ENCODE results near the gene SYT17.

The SYT17 gene

DNA sequence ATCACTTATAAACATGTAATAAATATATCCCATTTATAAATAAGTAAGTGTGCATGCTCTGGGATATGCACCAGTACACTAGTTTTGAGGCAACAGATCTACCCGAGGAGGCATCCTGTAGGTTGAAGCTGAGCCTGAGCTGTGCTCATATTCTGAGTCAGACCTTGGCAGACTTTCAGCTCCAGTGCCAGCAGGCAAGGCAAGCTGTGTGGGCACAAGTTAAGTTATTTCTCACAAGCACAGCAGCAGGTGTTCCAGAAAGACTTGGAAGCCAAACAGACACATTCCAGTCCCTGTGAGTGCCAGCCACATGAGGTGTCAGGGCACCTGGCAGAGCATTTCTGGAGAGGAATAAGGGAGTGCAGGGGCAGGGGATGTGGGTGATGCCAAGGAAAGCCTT is 116.2 kb downstream of the SYT17 start:
- in situ Hi-C loops (cut with HindIII; ENCODE audit: low pct_ligation_motif_present, low pct_unique_long_range_greater_than_20kb, low sequenced_read_pairs) = no loop called here

GRCh38 chr16:19285431-19285830 is 117.4 kb downstream of the SYT17 start, which contains the start of gene CLEC19A:
Gene CLEC19A (plus strand): TSS chr16:19285731. CDS start chr16:19285852, 121 bp downstream.
- no peak for DNase-seq
- in situ Hi-C loops (cut with HindIII; ENCODE audit: low pct_ligation_motif_present, low pct_unique_long_range_greater_than_20kb, low sequenced_read_pairs) = no loop called here

More for the DNA sequence above, 116.2 kb downstream of the SYT17 start:
- peak; percentile 98 for DNase-seq

DNA sequence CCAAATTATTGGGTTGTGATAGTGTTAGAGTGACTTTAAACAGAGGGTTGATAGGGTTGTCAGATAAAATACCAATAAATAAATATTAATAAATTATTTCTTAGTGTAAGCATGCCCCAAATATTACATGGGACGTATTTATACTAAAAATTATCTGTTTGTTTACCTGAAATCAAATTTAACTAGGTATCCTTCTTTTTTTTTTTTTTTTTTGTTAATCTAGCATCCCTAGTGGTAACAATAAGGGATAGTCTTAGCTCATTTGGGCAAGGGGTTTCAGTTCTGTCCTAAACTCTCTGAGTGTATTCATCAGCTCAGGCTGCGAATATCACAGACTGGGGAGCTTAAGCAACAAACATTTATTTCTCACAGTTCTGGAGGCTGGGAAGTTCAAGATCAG is 118.8 kb downstream of the SYT17 start:
- in situ Hi-C loops (cut with HindIII; ENCODE audit: low pct_ligation_motif_present, low pct_unique_long_range_greater_than_20kb, low sequenced_read_pairs) = no loop called here

DNA sequence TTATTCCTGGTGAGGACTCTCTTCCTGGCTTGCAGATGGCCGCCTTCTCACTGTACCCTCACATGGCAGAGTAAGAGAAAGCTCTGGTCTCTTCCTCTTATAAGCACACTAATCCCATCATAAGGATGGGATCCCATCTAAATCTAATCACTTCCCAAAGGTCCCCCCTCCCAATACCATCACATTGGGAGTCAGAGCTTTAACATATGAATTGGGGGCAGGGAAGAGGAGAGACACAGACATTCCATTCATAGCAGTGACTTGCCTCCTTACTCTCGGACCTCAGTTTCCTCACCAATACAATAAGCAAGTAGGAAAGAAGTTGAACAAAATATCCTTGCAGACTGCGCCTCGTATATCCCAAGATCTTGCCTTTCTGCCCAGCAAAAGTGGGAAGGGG is 119.2 kb downstream of the SYT17 start:
- no peak for DNase-seq
- in situ Hi-C loops (cut with HindIII; ENCODE audit: low pct_ligation_motif_present, low pct_unique_long_range_greater_than_20kb, low sequenced_read_pairs) = no loop called here

More for the DNA sequence above, 118.8 kb downstream of the SYT17 start:
- DNase-seq = no peak

DNA sequence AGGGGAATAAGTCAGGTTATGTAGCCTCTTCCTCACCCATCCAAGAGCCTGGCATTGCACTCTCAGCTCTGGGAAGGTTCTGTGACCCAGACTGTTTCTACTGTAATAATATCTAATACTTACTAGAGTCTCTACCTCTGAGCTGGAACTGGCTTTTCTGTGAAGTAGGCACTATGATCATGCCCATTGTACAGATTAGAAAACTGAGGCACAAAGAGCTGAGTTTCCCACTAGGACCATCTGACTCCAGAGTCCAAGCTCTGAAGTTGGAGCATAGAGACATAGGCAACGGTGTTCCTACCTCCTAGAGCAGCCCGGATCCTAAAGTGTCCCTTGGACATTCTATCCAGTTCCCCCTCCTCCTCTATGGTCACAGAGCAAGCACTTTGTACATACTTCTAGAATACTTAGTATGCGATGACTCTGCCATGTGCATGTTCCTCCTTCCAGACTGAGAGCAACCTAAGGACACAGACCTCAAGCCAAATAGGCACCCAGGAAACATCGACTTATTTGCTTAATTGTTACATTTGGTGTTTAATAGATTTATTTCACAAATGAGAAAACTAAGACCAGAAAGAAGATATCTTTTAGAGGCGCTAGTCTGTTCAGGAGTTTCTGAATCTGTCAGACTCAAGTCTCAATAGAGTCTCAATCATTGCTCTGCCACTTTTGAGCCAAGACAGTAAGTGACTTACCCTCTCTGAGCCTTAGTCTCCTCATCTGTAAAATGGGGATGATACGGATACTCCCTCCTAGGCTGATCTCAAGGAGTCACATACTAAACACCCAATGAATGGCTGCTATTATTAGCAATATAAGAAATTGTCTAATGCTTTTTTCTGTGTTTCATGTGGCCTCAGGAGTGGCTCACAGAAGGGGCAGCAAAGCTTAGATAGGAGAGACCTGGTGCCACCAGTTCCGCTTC is 121.1 kb downstream of the SYT17 start:
- DNase-seq = no peak
- in situ Hi-C loops (cut with HindIII; ENCODE audit: low pct_ligation_motif_present, low pct_unique_long_range_greater_than_20kb, low sequenced_read_pairs) = no loop called here

DNA sequence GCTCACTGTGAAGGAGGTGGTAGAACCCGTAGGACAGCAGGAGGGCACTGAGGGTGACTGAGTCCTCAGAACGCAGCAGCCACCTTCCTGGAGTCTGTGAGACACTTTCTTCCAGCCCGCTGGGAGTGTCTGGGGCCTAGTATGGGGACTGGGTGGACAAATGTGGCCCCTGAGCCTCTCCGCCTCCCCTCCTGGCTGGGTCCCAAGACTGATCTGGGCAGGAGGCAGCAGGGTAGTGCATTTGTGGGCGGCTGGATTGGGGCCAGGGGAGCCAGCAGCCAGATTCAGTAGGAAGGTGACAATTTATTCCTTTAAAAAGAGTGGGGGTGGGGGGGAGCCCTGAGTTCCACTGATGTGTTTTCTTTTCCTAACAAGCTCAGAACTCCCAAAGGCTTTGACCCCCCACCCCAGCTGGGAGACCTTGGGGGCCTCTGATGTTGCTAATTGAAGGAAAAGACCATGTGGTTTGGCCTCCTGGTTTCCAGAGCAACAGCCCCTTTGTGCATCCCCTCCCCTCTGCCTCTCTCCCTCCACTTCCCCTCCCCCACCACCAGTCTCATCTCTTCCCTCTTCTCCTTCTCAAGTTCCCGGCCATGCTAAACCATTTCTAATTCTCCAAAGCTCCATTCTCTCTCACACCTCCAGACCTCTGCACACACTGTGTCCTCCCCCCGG is 121.9 kb downstream of the SYT17 start:
- no peak for DNase-seq

DNA sequence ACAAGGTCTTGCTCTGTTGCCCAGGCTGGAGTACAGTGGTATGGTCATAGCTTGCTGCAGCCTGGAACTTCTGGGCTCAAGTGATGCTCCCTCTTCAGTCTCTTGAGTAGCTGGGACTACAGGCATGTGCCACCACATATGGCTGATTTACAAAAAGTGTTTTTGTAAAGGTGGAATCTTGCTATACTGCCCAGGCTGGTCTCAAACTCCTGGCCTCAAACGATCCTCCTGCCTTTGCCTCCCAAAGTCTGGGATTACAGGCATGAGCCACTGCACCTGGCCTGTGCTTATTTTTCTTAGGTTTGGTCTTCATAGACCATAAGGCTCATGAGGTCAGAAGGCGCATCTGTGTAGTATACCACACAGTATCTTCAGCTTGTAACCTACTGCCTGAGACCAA is 122.8 kb downstream of the SYT17 start:
- no peak for DNase-seq
- in situ Hi-C loops (cut with HindIII; ENCODE audit: low pct_ligation_motif_present, low pct_unique_long_range_greater_than_20kb, low sequenced_read_pairs) = no loop called here

More for the DNA sequence above, 121.9 kb downstream of the SYT17 start:
- in situ Hi-C loops (cut with HindIII; ENCODE audit: low pct_ligation_motif_present, low pct_unique_long_range_greater_than_20kb, low sequenced_read_pairs) = no loop called here

DNA sequence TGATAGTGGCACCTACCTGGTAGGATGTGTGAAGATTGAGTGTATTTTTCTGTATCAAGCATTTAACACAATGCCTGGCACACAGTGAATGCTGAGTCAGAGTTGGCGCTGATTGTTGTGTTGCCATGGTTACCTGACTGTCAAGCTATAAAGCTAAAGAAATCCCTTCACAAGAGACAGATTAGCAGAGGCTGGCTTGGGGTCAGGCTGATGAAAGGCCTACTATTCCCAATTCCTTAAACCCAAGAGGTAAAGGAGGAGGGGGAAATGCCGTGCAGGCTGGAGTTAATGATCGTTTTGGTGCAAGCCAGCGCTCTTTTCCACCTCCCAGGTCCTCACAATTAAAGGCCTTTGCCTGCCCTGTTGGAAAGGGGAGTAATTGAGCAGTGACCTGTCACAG is 123.4 kb downstream of the SYT17 start:
- peak; percentile 60 for DNase-seq
- in situ Hi-C loops (cut with HindIII; ENCODE audit: low pct_ligation_motif_present, low pct_unique_long_range_greater_than_20kb, low sequenced_read_pairs) = no loop called here

GRCh38 chr16:19292186-19292585 is 124.1 kb downstream of the SYT17 start:
- in situ Hi-C loops (cut with HindIII; ENCODE audit: low pct_ligation_motif_present, low pct_unique_long_range_greater_than_20kb, low sequenced_read_pairs) = no loop called here
- DNase-seq = no peak

DNA sequence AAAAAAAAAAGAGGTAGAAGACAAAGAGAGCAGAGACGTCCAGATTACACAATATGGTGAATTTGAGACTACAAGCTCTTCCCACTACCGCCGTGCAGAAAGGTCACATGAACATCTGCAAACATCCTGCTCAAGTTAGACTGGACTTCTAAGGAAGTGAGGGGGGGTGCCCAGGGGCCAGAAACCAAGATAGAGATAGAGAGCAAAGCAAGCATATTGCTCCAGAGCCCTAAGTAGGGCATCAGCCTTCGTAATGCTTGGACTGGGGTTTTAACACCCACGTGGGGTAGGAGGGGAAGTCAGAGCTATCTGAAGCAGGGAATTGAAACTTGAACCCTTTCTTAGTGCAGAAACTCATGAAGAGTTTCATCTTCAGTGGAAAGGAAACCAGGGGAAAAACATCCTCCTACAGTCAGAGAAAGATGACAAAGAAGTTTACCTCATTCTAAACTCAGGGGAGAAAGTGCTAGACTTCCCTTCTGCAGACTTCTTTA is 126.2 kb downstream of the SYT17 start:
- in situ Hi-C loops (cut with HindIII; ENCODE audit: low pct_ligation_motif_present, low pct_unique_long_range_greater_than_20kb, low sequenced_read_pairs) = no loop called here
- no peak for DNase-seq

DNA sequence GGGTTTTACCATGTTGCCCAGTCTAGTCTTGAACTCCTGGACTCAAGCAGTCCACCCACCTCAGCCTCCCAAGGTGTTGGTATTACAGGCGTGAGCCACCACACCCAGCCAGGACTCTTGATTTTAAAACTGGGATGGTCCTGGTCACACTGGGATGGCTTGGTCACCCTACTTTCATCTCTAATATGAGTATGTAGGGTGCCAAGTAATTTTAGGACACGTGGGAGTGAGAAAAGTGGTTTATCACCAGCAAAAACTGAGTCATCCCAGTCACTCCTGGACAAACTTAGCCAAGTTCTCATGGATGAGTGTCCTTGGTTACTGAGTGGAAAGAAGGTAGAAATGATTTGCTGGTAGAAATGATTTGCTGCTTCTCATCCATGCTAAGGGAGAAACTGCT is 127.4 kb downstream of the SYT17 start:
- in situ Hi-C loops (cut with HindIII; ENCODE audit: low pct_ligation_motif_present, low pct_unique_long_range_greater_than_20kb, low sequenced_read_pairs) = no loop called here

GRCh38 chr16:19297454-19297853 is 129.4 kb downstream of the SYT17 start:
- DNase-seq = no peak
- in situ Hi-C loops (cut with HindIII; ENCODE audit: low pct_ligation_motif_present, low pct_unique_long_range_greater_than_20kb, low sequenced_read_pairs) = no loop called here

More for the DNA sequence above, 127.4 kb downstream of the SYT17 start:
- DNase-seq = no peak

DNA sequence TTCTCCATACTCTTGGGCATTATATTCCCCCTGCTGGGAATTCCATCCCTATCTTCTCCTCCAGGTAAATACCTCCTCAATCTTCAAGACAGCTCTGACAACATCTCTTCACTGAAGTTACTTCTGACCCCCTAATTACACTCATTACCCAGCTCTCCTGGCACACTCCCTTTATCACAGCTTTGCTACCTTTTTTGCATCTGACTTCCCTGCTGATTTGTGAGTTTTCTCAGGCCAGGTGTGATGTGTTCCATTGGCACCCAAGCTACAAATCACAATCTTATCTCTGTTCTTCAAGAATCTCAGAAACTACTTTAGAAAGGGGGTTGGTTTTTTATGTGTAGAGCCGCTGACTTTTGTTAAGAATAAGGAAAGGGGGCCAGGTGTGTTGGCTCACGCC is 131.5 kb downstream of the SYT17 start:
- DNase-seq = no peak
- in situ Hi-C loops (cut with HindIII; ENCODE audit: low pct_ligation_motif_present, low pct_unique_long_range_greater_than_20kb, low sequenced_read_pairs) = no loop called here

GRCh38 chr16:19301931-19302330 is 133.9 kb downstream of the SYT17 start:
- no peak for DNase-seq
- in situ Hi-C loops (cut with HindIII; ENCODE audit: low pct_ligation_motif_present, low pct_unique_long_range_greater_than_20kb, low sequenced_read_pairs) = no loop called here

DNA sequence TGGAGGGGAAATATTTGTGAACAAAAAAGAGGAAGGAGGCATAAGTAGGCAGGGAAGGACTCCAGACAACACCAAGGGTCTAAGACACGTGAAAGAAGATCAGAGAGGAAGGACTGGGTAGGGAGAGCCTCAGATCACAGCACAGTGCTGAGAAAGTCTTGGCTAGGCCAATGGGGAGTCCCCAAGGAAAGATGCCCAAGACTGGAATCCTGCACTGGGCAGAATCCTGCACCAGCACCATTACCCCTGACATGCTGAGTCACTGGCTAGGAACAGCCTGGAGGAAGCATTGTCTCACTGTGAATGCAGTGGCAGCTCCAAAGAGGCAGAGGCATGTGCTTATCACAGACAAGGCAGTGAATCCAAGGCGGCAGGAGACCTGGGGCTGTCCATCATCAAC is 136.7 kb downstream of the SYT17 start:
- in situ Hi-C loops (cut with HindIII; ENCODE audit: low pct_ligation_motif_present, low pct_unique_long_range_greater_than_20kb, low sequenced_read_pairs) = no loop called here
- DNase-seq = no peak

DNA sequence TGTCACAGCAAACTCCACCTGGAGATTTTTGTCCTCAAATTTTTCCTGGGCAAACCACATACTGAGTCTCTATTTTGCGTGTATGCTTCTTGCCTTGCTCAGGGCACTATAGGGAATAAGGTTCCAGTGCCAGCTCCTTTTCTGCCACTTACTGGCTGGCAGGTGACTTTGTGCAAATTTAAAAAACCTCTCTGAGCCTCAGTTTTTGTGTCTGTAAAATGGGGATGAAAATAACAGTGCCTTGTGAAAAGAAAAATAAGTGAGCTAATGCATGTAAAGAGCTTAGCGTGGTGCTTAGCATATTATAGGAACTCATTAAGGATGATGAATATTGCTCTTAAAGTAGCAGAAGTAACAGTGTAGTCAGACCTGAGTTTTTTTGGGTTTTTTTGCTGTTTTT is 137.4 kb downstream of the SYT17 start:
- in situ Hi-C loops (cut with HindIII; ENCODE audit: low pct_ligation_motif_present, low pct_unique_long_range_greater_than_20kb, low sequenced_read_pairs) = no loop called here
- no peak for DNase-seq

DNA sequence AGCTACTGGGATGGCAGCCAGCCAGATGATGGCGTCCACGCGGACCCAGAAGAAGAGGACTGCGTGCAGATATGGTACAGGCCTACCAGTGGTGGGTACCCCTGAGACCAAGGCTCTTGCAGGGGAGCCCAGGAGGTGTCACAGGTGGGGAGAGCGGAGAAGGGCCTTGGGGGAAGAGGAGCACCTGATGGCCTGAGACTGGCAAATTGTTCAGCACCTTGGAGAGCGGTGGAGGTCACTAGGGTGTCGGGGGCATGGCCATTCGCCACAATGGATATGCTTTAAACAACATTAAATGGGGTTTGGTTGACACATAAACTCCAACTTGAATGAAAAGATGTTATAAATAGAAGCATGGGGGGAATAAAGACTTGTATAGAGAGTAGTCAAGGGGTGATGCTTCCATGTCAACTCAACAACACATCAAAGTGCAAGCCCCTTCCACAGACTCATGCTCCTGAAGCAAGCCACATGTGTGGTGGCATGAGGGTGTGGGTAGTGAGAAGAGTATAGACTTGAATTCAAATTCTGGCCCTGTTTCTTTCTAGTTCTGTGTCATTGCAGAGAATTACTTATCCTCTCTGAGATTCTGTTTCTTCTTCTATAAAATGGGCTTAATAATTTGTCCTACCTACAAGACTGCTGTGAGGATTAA is 139.7 kb downstream of the SYT17 start:
- peak; percentile 46 for DNase-seq
- in situ Hi-C loops (cut with HindIII; ENCODE audit: low pct_ligation_motif_present, low pct_unique_long_range_greater_than_20kb, low sequenced_read_pairs) = no loop called here

DNA sequence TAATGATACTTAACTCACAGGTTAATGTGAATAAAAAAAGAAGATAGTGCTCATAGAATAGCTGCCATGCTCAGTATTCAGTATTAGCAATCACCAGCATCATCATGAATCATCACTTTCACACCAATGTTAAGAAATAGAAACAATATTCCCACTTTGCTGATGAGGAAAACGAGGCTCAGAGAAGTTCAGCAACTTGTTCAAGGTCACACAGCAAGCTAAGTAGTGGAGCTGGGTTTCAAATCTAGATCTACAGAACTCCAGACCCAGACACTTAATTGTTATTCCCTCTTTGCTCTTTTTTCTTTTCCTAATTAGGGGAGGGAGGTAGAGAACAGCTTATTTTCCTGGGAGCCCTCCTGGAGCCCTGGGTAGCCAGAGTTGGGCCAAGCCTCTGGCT is 140.4 kb downstream of the SYT17 start:
- in situ Hi-C loops (cut with HindIII; ENCODE audit: low pct_ligation_motif_present, low pct_unique_long_range_greater_than_20kb, low sequenced_read_pairs) = no loop called here
- DNase-seq = no peak

- in situ Hi-C loops (cut with HindIII; ENCODE audit: low pct_ligation_motif_present, low pct_unique_long_range_greater_than_20kb, low sequenced_read_pairs) = no loop called here
Observed at GRCh38 chr16:19309178-19309577, 141.1 kb downstream of the SYT17 start.

More at GRCh38 chr16:19309178-19309577, 141.1 kb downstream of the SYT17 start:
- DNase-seq = no peak

Data from ACHN (cell line).